Measurements from ENCODE around the gene NR6A1. TPM values are rescaled to one million over a fixed set of nuclear protein-coding genes. Genes with fewer than 3 reads are reported as not detected.

The NR6A1 gene
- total and polyA plus RNA-seq, 10 donors, result 0.14 to 3.7 (median 1.9) TPM

- WGBS, 5 donors, result 45 to 71% (median 60%) methylated on average over 3 of the region's 3 CpGs
These were observed 216.1 kb downstream of the NR6A1 start for GRCh38 chr9:124555043-124555442.

GRCh38 chr9:124553738-124554137 lies 217.4 kb downstream of the NR6A1 start:
- 74 to 90% (median 85%) methylated on average over 3 of the region's 3 CpGs for WGBS, 5 donors

More at GRCh38 chr9:124555043-124555442, 216.1 kb downstream of the NR6A1 start:
- H3K9me3 ChIP-seq, result no peaks in the 10 kb centered on the region
- H3K27me3 ChIP-seq (replicated peaks in 1 of 7), result no peaks in the 10 kb centered on the region
- TF ChIP-seq POLR2A (IDR thresholded peaks at IDR 0.05) (no peak), POLR2AphosphoS5 (IDR thresholded peaks at IDR 0.05) (no peak), CTCF (IDR thresholded peaks at IDR 0.05 in 8 of 11, conservative IDR thresholded peaks at IDR 0.05 in 3 of 11) (no peak)
- no peaks in the 10 kb centered on the region for H3K36me3 ChIP-seq
- H3K4me1 ChIP-seq, result no peaks in the 10 kb centered on the region
- no peak for DNase-seq
- intact Hi-C loops (cut with DNase I; ENCODE audit: low total_unique reads), result no loop called here
- no peak overlapping the region for H3K27ac ChIP-seq
- H3K4me3 ChIP-seq, result no peak overlapping the region

GRCh38 chr9:124552273-124552605 lies 218.9 kb downstream of the NR6A1 start:
- no peak overlapping the region for H3K4me3 ChIP-seq
- H3K27ac ChIP-seq, result no peak overlapping the region
- no peak for DNase-seq
- TF ChIP-seq POLR2AphosphoS5 (IDR thresholded peaks at IDR 0.05) (no peak), CTCF (IDR thresholded peaks at IDR 0.05 in 8 of 11, conservative IDR thresholded peaks at IDR 0.05 in 3 of 11) (no peak), POLR2A (IDR thresholded peaks at IDR 0.05) (no peak)
- H3K36me3 ChIP-seq, result no peaks in the 10 kb centered on the region
- H3K4me1 ChIP-seq, result no peaks in the 10 kb centered on the region
- H3K9me3 ChIP-seq, result no peaks in the 10 kb centered on the region
- H3K27me3 ChIP-seq (replicated peaks in 1 of 7), result no peaks in the 10 kb centered on the region
- WGBS, 5 donors, result 94 to 97% (median 96%) methylated on average over 2 of the region's 2 CpGs
- intact Hi-C loops (cut with DNase I; ENCODE audit: low total_unique reads), result no loop called here

More at GRCh38 chr9:124553738-124554137, 217.4 kb downstream of the NR6A1 start:
- Histone ChIP-seq H3K4me1 (no peaks in the 10 kb centered on the region), H3K4me3 (no peak overlapping the region), H3K9me3 (no peaks in the 10 kb centered on the region), H3K27ac (no peak overlapping the region), H3K36me3 (no peaks in the 10 kb centered on the region), H3K27me3 (replicated peaks in 1 of 7) (no peaks in the 10 kb centered on the region)
- no peak for DNase-seq
- no peak for TF ChIP-seq POLR2A (IDR thresholded peaks at IDR 0.05)
- TF ChIP-seq CTCF (IDR thresholded peaks at IDR 0.05 in 8 of 11, conservative IDR thresholded peaks at IDR 0.05 in 3 of 11), result no peak
- no peak for TF ChIP-seq POLR2AphosphoS5 (IDR thresholded peaks at IDR 0.05)
- intact Hi-C loops (cut with DNase I; ENCODE audit: low total_unique reads), result no loop called here

DNA sequence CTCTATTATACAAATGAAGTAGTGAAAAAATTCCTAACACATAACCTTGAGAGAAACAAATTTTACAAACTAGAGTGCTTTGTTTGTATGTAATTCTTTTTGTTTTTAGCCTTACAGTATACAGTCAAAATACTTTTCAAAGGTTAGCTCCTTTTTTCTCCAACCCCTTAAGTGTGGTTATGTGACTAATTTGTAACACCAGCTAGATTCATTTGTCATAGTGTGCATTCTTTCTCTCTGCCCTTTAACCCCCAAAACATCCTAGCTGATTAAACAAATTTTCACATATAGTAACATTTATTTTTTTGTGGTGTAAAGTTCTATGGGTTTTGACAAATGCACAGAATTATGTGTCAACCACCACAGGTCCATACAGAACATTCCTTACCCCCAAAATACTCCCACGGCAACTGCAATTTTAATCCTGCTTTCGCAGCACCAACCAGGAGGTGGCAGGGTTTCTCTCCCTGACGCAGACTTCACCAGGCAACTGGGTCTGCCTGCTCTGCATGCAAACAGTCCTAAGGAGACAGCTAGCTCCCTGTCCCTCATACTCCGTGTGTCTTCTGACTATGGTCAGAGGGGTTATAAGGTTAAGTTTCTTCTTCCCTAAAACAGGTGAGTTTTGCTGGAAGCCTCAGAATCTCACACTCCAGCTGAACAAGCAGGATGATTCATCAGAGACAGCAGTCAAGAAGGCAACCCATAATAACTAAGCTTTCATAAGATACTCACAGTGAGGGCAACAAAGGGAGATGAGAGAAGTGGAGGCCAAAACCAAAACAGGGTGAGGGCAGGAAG lies 219.4 kb downstream of the NR6A1 start:
- Histone ChIP-seq H3K36me3 (no peaks in the 10 kb centered on the region), H3K4me1 (no peaks in the 10 kb centered on the region), H3K27ac (no peak overlapping the region), H3K27me3 (replicated peaks in 1 of 7) (no peaks in the 10 kb centered on the region), H3K4me3 (no peak overlapping the region), H3K9me3 (no peaks in the 10 kb centered on the region)
- 24 to 33% (median 29%) methylated on average over 4 of the region's 4 CpGs for WGBS, 5 donors
- DNase-seq, result no peak
- intact Hi-C loops (cut with DNase I; ENCODE audit: low total_unique reads), result no loop called here
- TF ChIP-seq POLR2AphosphoS5 (IDR thresholded peaks at IDR 0.05) (no peak), CTCF (IDR thresholded peaks at IDR 0.05 in 8 of 11, conservative IDR thresholded peaks at IDR 0.05 in 3 of 11) (peak in 2 of 11 experiments; percentile 10 to 25), POLR2A (IDR thresholded peaks at IDR 0.05) (no peak)
